Peyer's patch (tissue), 4 donors: ENCODE measurements around the gene TPPP2. TPM values are rescaled to one million over a fixed set of nuclear protein-coding genes. Genes with fewer than 3 reads are reported as not detected.

Experiments used
- DNase-seq, 3 donors: peaks; one replicate each; pipeline ENCODE4 v3.0.0-alpha.2; 2017 to 2019
- H3K27ac ChIP-seq, 4 donors: fragments of 200-600 bp; sonication (generic); one replicate each; pipeline ENCODE4 v1.5.1; 2016 to 2019
- H3K27me3 ChIP-seq, 2 donors: fragments of 200-600 bp; sonication (generic); one replicate each; pipeline ENCODE4 v1.5.1; 2019
- H3K36me3 ChIP-seq, 3 donors: fragments of 200-600 bp; sonication (generic); one replicate each; pipeline ENCODE4 v1.5.1; 2016 to 2019
- H3K4me1 ChIP-seq, 4 donors: fragments of 200-600 bp; sonication (generic); one replicate each; pipeline ENCODE4 v1.5.1; 2016 to 2019
- H3K4me3 ChIP-seq, 4 donors: fragments of 200-600 bp; sonication (generic); 1 replicate in 3 of 4; 2 replicates in 1 of 4; pipeline ENCODE4 v1.5.1; 2016 to 2019; ENCODE audit warnings: mild to moderate bottlenecking in 1 of 4
- H3K9me3 ChIP-seq, 4 donors: fragments of 200-600 bp; sonication (generic); one replicate each; pipeline ENCODE4 v1.5.1; 2016 to 2019; ENCODE audit warnings: mild to moderate bottlenecking in 1 of 4
- POLR2A ChIP-seq, 2 donors: fragments of 450-650 bp; IDR thresholded peaks; one replicate each; pipeline ENCODE4 v1.5.1; 2017; ENCODE audit warnings: antibody characterized with exemption in 2 of 2, mild to moderate bottlenecking in 2 of 2, moderate library complexity in 2 of 2
- total RNA-seq, 4 donors: library from RNA; depleted of rRNA; stranded (reverse); fragments of >200 nt; gene quantifications; one replicate each; pipeline ENCODE4 v1.1.0, GENCODE V29; 2016
- TF ChIP-seq, protein P1 (sequence below), 6 experiments: fragments of 450-650 bp in 4 of 6; fragments of 200-600 bp in 2 of 6; sonication (generic) in 1 of 6; IDR thresholded peaks; one replicate each; pipeline ENCODE4 v1.5.1; 2017 to 2019; ENCODE audit warnings: antibody characterized with exemption in 6 of 6, mild to moderate bottlenecking in 3 of 6, moderate library complexity in 1 of 6

The TPPP2 gene
- total RNA-seq, 4 donors from 2014 or later, result not detected

DNA sequence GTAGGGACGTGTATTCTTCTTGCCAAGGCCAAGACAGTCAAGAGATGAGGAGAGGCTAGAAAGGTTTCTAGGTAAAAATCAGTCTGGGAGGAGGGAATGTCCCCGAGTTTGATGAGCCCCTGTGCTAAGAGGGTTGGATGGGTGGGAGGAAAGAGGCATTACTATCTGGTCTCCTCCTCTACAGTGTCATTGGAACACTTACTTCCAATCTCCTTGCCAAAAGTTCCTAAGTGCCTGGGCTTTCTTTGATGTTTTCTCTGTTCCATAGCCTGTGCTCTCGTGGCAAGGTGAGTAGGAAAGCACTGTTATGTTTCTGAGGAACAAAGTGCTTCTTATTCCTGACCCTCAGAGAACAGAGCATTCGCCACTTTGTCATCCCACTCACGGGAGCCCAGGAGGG, 4.7 kb downstream of the TPPP2 start, which contains the start of gene RNASE13:
Gene RNASE13 (minus strand): TSS at position 101 of the 400 bp plus-strand sequence. CDS start 519 bp downstream, outside the sequence.
- Histone ChIP-seq H3K4me1 (peaks cover 0 to 19% (median 0%) of the 10 kb centered on the region in 4 donors), H3K4me3 (no peak within 1 kb of the TSS), H3K36me3 (no peaks in the 10 kb centered on the region), H3K27ac (no peak within 1 kb of the TSS), H3K9me3 (no peaks in the 10 kb centered on the region), H3K27me3 (no peaks in the 10 kb centered on the region)
- no peak for DNase-seq
- TF ChIP-seq, protein P1, sequence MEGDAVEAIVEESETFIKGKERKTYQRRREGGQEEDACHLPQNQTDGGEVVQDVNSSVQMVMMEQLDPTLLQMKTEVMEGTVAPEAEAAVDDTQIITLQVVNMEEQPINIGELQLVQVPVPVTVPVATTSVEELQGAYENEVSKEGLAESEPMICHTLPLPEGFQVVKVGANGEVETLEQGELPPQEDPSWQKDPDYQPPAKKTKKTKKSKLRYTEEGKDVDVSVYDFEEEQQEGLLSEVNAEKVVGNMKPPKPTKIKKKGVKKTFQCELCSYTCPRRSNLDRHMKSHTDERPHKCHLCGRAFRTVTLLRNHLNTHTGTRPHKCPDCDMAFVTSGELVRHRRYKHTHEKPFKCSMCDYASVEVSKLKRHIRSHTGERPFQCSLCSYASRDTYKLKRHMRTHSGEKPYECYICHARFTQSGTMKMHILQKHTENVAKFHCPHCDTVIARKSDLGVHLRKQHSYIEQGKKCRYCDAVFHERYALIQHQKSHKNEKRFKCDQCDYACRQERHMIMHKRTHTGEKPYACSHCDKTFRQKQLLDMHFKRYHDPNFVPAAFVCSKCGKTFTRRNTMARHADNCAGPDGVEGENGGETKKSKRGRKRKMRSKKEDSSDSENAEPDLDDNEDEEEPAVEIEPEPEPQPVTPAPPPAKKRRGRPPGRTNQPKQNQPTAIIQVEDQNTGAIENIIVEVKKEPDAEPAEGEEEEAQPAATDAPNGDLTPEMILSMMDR (IDR thresholded peaks at IDR 0.05), result no peak
- no peak for TF ChIP-seq POLR2A (IDR thresholded peaks at IDR 0.05)

DNA sequence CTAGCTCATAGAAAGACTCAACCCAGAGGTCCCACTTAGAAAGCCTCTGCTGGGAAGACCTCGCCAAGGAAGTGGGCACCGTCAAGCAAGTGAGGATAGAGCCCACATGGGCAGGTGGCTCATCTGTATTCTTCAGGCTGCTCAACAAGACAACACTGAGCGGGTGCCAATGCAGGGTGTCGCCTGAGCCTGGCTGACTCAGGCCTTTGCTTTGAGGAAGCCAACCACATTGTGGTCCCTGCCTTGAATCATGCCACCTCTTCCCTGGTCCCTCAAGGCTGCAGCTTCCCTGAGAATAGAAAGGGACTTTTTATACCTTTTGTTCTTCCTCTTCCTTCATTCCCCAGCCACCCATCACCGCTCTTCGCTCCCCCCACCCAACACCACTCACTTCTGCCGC, 6.7 kb downstream of the TPPP2 start:
- Histone ChIP-seq H3K4me1 (peaks cover 0 to 22% (median 0%) of the 10 kb centered on the region in 4 donors), H3K9me3 (no peaks in the 10 kb centered on the region), H3K36me3 (no peaks in the 10 kb centered on the region), H3K27ac (no peak overlapping the region), H3K4me3 (no peak overlapping the region), H3K27me3 (no peaks in the 10 kb centered on the region)
- TF ChIP-seq, protein P1 (IDR thresholded peaks at IDR 0.05), result no peak
- TF ChIP-seq POLR2A (IDR thresholded peaks at IDR 0.05), result no peak
- DNase-seq, result no peak

DNA sequence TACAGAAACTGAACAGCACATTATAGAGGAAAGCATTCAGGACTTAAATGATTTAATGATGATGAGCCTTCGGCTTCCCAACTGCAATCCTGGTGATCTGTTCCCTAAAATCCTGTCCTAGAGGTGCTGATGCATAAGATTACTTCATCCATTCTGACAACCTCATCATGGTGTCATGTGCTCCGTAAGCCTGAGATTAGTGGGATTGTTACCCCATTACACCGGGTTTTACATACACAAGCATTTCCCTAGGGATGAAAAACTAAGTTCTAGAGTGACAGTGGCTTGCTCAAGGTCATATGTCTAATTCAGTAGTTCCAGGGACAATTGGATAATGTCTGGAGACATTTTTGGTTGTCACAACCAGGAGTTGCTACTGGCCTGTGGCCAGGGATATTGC, 7.1 kb downstream of the TPPP2 start:
- TF ChIP-seq POLR2A (IDR thresholded peaks at IDR 0.05), result no peak
- Histone ChIP-seq H3K36me3 (no peaks in the 10 kb centered on the region), H3K27me3 (no peaks in the 10 kb centered on the region), H3K27ac (no peak overlapping the region), H3K9me3 (no peaks in the 10 kb centered on the region), H3K4me3 (no peak overlapping the region), H3K4me1 (peaks cover 0 to 22% (median 0%) of the 10 kb centered on the region in 4 donors)
- DNase-seq, result no peak

DNA sequence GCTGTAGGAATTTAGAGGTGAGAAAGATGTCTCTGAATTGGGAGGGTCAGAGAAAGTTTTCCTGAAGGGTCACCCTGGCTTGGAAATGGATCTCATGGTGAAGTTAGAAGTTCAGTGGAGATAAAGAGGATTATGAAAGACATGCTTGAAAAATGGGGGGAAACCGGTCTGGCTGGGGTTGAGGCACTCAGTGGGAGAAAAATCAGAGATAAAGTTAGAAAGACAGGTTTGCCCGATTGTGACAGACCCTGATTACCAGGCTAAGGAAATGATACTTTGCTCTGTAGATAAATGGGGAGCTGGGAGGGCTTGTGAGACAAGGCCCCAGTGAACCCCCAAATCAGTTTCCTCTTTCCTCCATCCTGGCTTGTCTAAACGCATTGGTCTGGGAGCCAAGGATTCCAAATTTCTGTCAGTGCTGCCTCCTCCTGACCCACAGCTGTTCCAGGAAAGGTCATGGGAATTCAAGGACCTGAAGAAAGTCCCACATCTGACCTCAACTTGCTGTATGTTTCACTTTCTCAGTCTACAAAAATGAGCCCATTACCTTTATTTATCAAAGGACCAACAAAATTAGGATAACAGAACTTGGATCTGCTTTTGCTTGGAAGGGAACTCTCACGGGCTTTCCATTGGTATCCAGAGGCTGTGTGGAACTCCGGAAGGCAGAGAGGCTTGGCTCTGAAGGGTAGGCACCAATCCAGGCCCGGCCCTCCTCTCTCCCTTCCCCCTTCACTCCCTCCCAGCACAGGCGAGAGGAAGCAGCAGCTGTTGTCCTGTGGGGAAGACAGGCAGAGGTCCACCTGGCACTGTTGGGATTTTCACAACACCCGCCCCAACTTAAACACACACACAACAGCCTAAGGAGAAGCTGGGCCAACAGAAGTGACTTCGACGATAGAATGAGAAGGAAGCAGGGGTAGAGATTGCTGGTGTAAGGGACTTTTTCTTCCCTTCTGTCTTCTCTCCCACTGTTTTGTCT, 8.7 kb downstream of the TPPP2 start:
- DNase-seq, result peak; percentile 34 to 80 (median 73)
- Histone ChIP-seq H3K27ac (peak overlapping the region; percentile 29 to 74 (median 49)), H3K9me3 (no peaks in the 10 kb centered on the region), H3K4me3 (no peak overlapping the region), H3K36me3 (no peaks in the 10 kb centered on the region), H3K4me1 (peaks cover 0 to 29% (median 3%) of the 10 kb centered on the region in 4 donors), H3K27me3 (no peaks in the 10 kb centered on the region)
- TF ChIP-seq, protein P1 (IDR thresholded peaks at IDR 0.05), result no peak
- no peak for TF ChIP-seq POLR2A (IDR thresholded peaks at IDR 0.05)

DNA sequence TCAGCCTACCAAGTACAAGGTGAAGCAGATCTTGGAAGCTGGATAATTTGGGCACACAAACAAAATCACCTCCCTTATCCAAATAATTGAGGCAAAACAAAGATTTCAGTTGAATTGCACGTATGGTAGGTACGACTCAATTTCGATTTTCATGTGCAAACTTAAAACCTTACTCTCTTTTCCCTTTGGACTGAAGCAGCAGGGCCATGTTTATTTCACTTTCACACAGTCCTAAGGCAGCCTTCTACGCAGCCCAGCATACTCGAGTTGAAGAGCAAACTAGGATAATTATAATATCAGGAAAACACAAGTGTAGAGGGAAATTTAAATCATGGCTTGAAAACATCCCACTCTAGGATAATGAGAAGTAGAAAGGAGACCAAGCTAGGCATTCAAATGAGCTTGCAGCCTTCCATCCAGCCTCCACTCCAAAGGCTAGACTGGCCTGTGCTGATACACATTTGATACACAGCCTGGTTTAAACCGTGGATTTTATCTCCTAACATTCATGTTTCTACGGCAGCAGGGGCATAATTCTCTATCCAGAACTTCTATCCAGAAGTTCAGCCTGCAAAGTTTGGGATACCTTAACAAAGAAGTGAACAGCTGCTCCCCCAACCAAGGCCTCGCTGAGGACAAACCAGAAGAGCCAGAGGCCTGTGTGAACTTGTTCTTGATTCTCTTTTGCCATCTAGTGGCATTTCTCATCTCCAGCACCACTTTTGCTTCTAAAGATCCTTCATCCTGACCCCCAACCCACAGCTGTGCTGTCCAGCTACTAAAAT, 9.8 kb downstream of the TPPP2 start:
- Histone ChIP-seq H3K9me3 (no peaks in the 10 kb centered on the region), H3K4me3 (no peak overlapping the region), H3K36me3 (no peaks in the 10 kb centered on the region), H3K27me3 (no peaks in the 10 kb centered on the region), H3K27ac (peak overlapping the region; percentile 29 to 74 (median 49)), H3K4me1 (peaks cover 0 to 32% (median 3%) of the 10 kb centered on the region in 4 donors)
- TF ChIP-seq POLR2A (IDR thresholded peaks at IDR 0.05), result no peak
- TF ChIP-seq, protein P1 (IDR thresholded peaks at IDR 0.05), result peak; percentile 10 to 77 (median 60)
- DNase-seq, result peak in 2 of 3 donors; percentile 24 to 57
